ENCODE measurements around the gene ARSB. TPM values are rescaled to one million over a fixed set of nuclear protein-coding genes. Genes with fewer than 3 reads are reported as not detected.

ARSB gene
- total RNA-seq, 1 experiment from 2014 or later = 18.1 TPM

DNA sequence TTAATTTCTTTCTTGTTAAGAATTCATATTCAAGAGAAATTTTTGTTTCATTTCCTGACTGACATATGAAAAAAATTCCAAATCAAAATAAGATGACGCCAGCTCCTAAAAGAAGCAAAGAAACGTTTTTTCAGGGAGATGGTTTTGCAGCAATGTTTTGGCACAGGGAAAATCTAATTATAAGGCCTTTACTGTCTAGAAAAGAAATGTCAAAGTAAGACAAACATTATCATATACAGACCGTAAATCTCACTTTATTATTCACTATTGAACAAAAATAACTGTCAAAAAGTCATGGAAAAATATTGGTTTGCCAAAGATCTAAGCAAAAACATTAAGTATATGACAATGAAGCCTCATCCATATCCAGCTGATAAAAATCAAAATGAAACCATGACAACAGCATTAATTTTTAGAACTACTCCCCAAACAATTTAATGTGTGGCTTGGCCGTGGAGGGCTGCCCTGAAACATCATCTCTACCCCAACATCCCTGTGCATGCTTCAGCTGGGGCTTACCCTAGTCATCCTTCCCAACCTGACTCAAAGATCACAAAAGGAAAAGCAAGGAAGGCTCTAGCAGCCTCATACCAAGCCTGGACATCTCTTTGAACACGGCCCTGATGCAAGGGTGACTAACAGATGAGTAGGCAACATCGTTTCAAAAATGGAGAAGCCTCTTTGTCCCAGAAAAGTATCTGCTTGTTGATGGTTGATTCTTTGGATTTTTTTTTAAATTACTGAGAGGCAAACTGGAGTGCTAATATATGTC is 95.6 kb downstream of the ARSB start:
- in situ Hi-C loops (cut with HindIII; ENCODE audit: low pct_unique_long_range_greater_than_20kb, low sequenced_read_pairs) = no loop called here
- Histone ChIP-seq H3K4me1 (ENCODE audit: control insufficient read depth, insufficient read depth, low read length) (no peaks in the 10 kb centered on the region), H3K36me3 (ENCODE audit: control insufficient read depth, insufficient read depth, low read length) (no peaks in the 10 kb centered on the region), H3K9me3 (ENCODE audit: control insufficient read depth, insufficient read depth, low read depth, low read length) (no peaks in the 10 kb centered on the region), H3K27me3 (ENCODE audit: control insufficient read depth, insufficient read depth, low read length) (no peaks in the 10 kb centered on the region), H3K4me3 (ENCODE audit: low read depth in 2 of 2, low read length in 2 of 2) (no peak overlapping the region), H3K27ac (ENCODE audit: low read length) (no peak overlapping the region)
- intact Hi-C loops (cut with micrococcal nuclease; ENCODE audit: unreplicated experiment) = loop anchor here (10.0 kb wide), 1 partner anchor 355 kb away; no protein-coding TSS in a partner anchor
- TF ChIP-seq, protein P1, sequence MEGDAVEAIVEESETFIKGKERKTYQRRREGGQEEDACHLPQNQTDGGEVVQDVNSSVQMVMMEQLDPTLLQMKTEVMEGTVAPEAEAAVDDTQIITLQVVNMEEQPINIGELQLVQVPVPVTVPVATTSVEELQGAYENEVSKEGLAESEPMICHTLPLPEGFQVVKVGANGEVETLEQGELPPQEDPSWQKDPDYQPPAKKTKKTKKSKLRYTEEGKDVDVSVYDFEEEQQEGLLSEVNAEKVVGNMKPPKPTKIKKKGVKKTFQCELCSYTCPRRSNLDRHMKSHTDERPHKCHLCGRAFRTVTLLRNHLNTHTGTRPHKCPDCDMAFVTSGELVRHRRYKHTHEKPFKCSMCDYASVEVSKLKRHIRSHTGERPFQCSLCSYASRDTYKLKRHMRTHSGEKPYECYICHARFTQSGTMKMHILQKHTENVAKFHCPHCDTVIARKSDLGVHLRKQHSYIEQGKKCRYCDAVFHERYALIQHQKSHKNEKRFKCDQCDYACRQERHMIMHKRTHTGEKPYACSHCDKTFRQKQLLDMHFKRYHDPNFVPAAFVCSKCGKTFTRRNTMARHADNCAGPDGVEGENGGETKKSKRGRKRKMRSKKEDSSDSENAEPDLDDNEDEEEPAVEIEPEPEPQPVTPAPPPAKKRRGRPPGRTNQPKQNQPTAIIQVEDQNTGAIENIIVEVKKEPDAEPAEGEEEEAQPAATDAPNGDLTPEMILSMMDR (IDR thresholded peaks at IDR 0.05) = no peak
- TF ChIP-seq TCF7L2 (IDR thresholded peaks at IDR 0.05; ENCODE audit: low read depth, low read length) (no peak), SIN3A (IDR thresholded peaks at IDR 0.05; ENCODE audit: borderline replicate concordance, insufficient read depth, low read depth, low read length) (no peak), POLR2AphosphoS5 (IDR thresholded peaks at IDR 0.05; ENCODE audit: low read depth, low read length) (no peak)
- TF ChIP-seq, protein P2, sequence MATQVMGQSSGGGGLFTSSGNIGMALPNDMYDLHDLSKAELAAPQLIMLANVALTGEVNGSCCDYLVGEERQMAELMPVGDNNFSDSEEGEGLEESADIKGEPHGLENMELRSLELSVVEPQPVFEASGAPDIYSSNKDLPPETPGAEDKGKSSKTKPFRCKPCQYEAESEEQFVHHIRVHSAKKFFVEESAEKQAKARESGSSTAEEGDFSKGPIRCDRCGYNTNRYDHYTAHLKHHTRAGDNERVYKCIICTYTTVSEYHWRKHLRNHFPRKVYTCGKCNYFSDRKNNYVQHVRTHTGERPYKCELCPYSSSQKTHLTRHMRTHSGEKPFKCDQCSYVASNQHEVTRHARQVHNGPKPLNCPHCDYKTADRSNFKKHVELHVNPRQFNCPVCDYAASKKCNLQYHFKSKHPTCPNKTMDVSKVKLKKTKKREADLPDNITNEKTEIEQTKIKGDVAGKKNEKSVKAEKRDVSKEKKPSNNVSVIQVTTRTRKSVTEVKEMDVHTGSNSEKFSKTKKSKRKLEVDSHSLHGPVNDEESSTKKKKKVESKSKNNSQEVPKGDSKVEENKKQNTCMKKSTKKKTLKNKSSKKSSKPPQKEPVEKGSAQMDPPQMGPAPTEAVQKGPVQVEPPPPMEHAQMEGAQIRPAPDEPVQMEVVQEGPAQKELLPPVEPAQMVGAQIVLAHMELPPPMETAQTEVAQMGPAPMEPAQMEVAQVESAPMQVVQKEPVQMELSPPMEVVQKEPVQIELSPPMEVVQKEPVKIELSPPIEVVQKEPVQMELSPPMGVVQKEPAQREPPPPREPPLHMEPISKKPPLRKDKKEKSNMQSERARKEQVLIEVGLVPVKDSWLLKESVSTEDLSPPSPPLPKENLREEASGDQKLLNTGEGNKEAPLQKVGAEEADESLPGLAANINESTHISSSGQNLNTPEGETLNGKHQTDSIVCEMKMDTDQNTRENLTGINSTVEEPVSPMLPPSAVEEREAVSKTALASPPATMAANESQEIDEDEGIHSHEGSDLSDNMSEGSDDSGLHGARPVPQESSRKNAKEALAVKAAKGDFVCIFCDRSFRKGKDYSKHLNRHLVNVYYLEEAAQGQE (IDR thresholded peaks at IDR 0.05; ENCODE audit: insufficient read depth in 1 of 2, low read depth in 2 of 2, low read length in 1 of 2) = no peak
- no TSS peak for BruUV-seq (replicated peaks)
- DNase-seq (ENCODE audit: low read depth, low spot score) (no peak), ATAC-seq (no peak)
- ChIA-PET CTCF (no interaction called here), POLR2A (no interaction called here)

DNA sequence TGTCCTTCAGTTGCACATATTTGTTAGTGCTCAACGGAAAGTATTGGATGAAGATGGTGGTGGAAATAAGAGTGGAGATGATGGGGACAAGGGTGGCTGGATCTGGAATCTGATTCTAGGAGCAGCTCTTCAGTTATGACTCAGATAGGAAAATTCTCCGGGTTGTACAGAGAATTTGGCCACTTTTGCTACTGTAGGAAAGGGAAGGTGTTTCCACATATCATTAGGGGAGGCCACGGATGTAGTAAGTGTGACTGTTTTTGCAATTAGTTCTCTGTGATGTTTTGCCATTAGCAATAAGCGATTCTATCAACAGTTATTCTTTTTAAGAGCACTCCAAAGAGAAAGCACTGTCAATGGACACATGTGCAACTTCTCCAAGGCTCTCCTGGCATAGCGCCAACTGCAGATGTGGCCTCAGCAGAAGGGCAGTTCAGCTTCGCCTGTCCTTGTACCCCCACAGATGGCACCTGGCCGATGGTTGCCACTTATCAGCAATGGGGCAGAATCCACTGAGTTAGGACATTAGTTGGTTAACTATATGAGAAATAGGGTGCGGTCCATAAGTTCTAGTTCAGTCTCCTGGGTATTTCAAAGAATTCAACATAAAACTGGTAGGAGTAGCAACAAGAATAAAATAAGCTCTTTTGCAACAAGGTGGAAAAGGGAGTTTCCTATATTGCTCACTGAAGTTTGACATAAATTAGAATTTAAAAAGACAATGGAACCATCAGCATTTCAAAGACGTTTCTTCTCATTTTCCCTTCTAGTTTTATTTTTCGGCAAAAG is 96.3 kb downstream of the ARSB start:
- intact Hi-C loops (cut with micrococcal nuclease; ENCODE audit: unreplicated experiment) (loop anchor here (10.0 kb wide), 1 partner anchor 354 kb away; no protein-coding TSS in a partner anchor), in situ Hi-C loops (cut with HindIII; ENCODE audit: low pct_unique_long_range_greater_than_20kb, low sequenced_read_pairs) (no loop called here)
- DNase-seq (ENCODE audit: low read depth, low spot score) = no peak
- CTCF ChIA-PET = no interaction called here
- Histone ChIP-seq H3K4me3 (ENCODE audit: low read depth in 2 of 2, low read length in 2 of 2) (no peak overlapping the region), H3K36me3 (ENCODE audit: control insufficient read depth, insufficient read depth, low read length) (no peaks in the 10 kb centered on the region), H3K9me3 (ENCODE audit: control insufficient read depth, insufficient read depth, low read depth, low read length) (no peaks in the 10 kb centered on the region), H3K27me3 (ENCODE audit: control insufficient read depth, insufficient read depth, low read length) (no peaks in the 10 kb centered on the region), H3K27ac (ENCODE audit: low read length) (no peak overlapping the region), H3K4me1 (ENCODE audit: control insufficient read depth, insufficient read depth, low read length) (no peaks in the 10 kb centered on the region)
- ATAC-seq = no peak
- POLR2A ChIA-PET = no interaction called here
- no peak for TF ChIP-seq TCF7L2 (IDR thresholded peaks at IDR 0.05; ENCODE audit: low read depth, low read length)
- TF ChIP-seq, protein P2 (IDR thresholded peaks at IDR 0.05; ENCODE audit: insufficient read depth in 1 of 2, low read depth in 2 of 2, low read length in 1 of 2) = no peak
- TF ChIP-seq, protein P1 (IDR thresholded peaks at IDR 0.05) = no peak
- no peak for TF ChIP-seq SIN3A (IDR thresholded peaks at IDR 0.05; ENCODE audit: borderline replicate concordance, insufficient read depth, low read depth, low read length)
- no peak for TF ChIP-seq POLR2AphosphoS5 (IDR thresholded peaks at IDR 0.05; ENCODE audit: low read depth, low read length)
- BruUV-seq (replicated peaks) = no TSS peak
